GM12892 (cell line): Measurements from ENCODE around the gene MMAB.

ENCODE experiments used
- DNase-seq: peaks from one replicate; pipeline ENCODE4 v3.0.0; 2011; ENCODE audit not compliant: insufficient read length
- FAIRE-seq: peaks from 2 replicates; lab custom pipeline; 2011; peaks lifted over from hg19 to GRCh38; lab: Jason Lieb, UNC
- POLR2A ChIP-seq: IDR thresholded peaks from 2 replicates; pipeline ENCODE4 v1.6.1; 2011; ENCODE audit warnings: low read depth, low read length, control low read depth
- POLR2AphosphoS5 ChIP-seq: IDR thresholded peaks from 2 replicates; pipeline ENCODE4 v1.6.1; 2011; ENCODE audit warnings: low read depth, low read length, control low read depth
- TAF1 ChIP-seq: IDR thresholded peaks from 2 replicates; pipeline ENCODE4 v1.6.1; 2011; ENCODE audit warnings: low read depth, mild to moderate bottlenecking, control low read depth, low read length, borderline replicate concordance

The MMAB gene

GRCh38 chr12:109563291-109564284, 9.7 kb downstream of the MMAB start:
- TF ChIP-seq POLR2A, result no peak
- TF ChIP-seq TAF1, result no peak
- no peak for TF ChIP-seq POLR2AphosphoS5
- FAIRE-seq (no peak), DNase-seq (no peak)

- DNase-seq (no peak), FAIRE-seq (no peak)
- no peak for TF ChIP-seq POLR2A
- TF ChIP-seq TAF1, result no peak
- no peak for TF ChIP-seq POLR2AphosphoS5
These were observed 10.4 kb downstream of the MMAB start for GRCh38 chr12:109562871-109563270.

GRCh38 chr12:109561711-109562030, 11.6 kb downstream of the MMAB start:
- TF ChIP-seq POLR2AphosphoS5 (no peak), TAF1 (no peak)
- DNase-seq (no peak), FAIRE-seq (no peak)

- FAIRE-seq (no peak), DNase-seq (no peak)
- TF ChIP-seq POLR2AphosphoS5 (no peak), TAF1 (no peak), POLR2A (no peak)
These were observed 12.2 kb downstream of the MMAB start for GRCh38 chr12:109560867-109561710.

GRCh38 chr12:109559601-109560000, 13.7 kb downstream of the MMAB start:
- DNase-seq, result no peak
- no peak for FAIRE-seq
- TF ChIP-seq POLR2AphosphoS5, result no peak
- no peak for TF ChIP-seq TAF1
- no peak for TF ChIP-seq POLR2A

- FAIRE-seq, result no peak
- TF ChIP-seq POLR2A (no peak), POLR2AphosphoS5 (no peak), TAF1 (no peak)
- DNase-seq, result no peak
These were observed 14.2 kb downstream of the MMAB start for GRCh38 chr12:109559200-109559505.

GRCh38 chr12:109558374-109559199, 14.7 kb downstream of the MMAB start:
- FAIRE-seq (no peak), DNase-seq (no peak)
- no peak for TF ChIP-seq POLR2A
- no peak for TF ChIP-seq POLR2AphosphoS5
- TF ChIP-seq TAF1, result no peak

- FAIRE-seq (no peak), DNase-seq (no peak)
- TF ChIP-seq TAF1, result no peak
- TF ChIP-seq POLR2AphosphoS5, result no peak
- TF ChIP-seq POLR2A, result no peak
These were observed 15.5 kb downstream of the MMAB start for GRCh38 chr12:109557805-109558204.

GRCh38 chr12:109557200-109557599, 16.1 kb downstream of the MMAB start:
- no peak for FAIRE-seq
- DNase-seq, result no peak
- TF ChIP-seq POLR2AphosphoS5, result no peak
- TF ChIP-seq TAF1, result no peak
- no peak for TF ChIP-seq POLR2A

GRCh38 chr12:109555431-109556315, 17.6 kb downstream of the MMAB start:
- TF ChIP-seq POLR2A (no peak), TAF1 (no peak), POLR2AphosphoS5 (no peak)
- no peak for FAIRE-seq
- no peak for DNase-seq
